Measurements from ENCODE around the gene MAPK13.

DNA sequence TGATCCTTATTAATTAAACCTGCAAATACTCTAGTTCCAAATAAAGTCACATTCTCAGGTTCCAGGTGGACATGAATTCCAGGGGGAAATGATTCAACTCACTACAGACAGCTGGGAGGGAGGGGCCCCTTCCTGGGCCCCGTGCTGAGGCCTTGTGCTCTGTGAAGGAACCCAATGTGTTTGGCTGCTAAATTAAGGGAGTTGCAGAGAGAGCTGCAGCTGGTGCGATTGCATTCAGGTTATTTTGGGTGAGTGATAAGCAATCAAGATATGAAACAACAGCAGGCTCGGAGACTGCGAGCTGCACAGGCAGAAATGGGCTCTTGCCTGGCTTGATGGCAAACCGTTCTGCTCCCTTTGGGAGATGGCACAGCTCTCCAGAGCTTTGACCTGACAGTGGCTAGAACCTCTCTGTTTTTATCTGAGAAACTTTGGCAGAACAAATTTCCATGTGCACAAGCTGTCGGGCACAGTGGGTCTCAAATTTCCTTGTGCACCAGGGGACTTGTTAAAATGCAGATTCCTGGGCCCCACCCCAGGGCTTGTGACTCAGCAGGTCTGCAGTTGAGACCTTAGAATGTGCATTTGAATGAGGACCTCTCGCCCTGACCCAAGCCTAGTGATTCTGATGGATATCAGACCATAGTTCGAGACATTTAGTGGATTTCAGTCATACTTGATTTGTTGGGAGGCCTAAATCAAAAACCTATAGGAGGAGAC, 9.8 kb downstream of the MAPK13 start:
- TF ChIP-seq POLR2AphosphoS5 (IDR thresholded peaks at IDR 0.05; ENCODE audit: low read depth, low read length) (no peak), CEBPB (IDR thresholded peaks at IDR 0.05; ENCODE audit: low read depth) (no peak), EZH2 (IDR thresholded peaks at IDR 0.05) (no peak), SIN3A (IDR thresholded peaks at IDR 0.05; ENCODE audit: low read depth) (no peak), ELF1 (IDR thresholded peaks at IDR 0.05; ENCODE audit: borderline replicate concordance, low read depth) (no peak), POLR2A (IDR thresholded peaks at IDR 0.05; ENCODE audit: borderline replicate concordance, extremely low read depth, insufficient read depth, insufficient read length) (no peak), ZFX (IDR thresholded peaks at IDR 0.05) (no peak), YY1 (IDR thresholded peaks at IDR 0.05; ENCODE audit: extremely low read depth, insufficient replicate concordance, low read depth, low read length) (no peak), EZH2phosphoT487 (IDR thresholded peaks at IDR 0.05; ENCODE audit: borderline replicate concordance) (no peak)
- TF ChIP-seq, protein P1, sequence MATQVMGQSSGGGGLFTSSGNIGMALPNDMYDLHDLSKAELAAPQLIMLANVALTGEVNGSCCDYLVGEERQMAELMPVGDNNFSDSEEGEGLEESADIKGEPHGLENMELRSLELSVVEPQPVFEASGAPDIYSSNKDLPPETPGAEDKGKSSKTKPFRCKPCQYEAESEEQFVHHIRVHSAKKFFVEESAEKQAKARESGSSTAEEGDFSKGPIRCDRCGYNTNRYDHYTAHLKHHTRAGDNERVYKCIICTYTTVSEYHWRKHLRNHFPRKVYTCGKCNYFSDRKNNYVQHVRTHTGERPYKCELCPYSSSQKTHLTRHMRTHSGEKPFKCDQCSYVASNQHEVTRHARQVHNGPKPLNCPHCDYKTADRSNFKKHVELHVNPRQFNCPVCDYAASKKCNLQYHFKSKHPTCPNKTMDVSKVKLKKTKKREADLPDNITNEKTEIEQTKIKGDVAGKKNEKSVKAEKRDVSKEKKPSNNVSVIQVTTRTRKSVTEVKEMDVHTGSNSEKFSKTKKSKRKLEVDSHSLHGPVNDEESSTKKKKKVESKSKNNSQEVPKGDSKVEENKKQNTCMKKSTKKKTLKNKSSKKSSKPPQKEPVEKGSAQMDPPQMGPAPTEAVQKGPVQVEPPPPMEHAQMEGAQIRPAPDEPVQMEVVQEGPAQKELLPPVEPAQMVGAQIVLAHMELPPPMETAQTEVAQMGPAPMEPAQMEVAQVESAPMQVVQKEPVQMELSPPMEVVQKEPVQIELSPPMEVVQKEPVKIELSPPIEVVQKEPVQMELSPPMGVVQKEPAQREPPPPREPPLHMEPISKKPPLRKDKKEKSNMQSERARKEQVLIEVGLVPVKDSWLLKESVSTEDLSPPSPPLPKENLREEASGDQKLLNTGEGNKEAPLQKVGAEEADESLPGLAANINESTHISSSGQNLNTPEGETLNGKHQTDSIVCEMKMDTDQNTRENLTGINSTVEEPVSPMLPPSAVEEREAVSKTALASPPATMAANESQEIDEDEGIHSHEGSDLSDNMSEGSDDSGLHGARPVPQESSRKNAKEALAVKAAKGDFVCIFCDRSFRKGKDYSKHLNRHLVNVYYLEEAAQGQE (IDR thresholded peaks at IDR 0.05; ENCODE audit: low read depth) = no peak
- TF ChIP-seq, protein P2, sequence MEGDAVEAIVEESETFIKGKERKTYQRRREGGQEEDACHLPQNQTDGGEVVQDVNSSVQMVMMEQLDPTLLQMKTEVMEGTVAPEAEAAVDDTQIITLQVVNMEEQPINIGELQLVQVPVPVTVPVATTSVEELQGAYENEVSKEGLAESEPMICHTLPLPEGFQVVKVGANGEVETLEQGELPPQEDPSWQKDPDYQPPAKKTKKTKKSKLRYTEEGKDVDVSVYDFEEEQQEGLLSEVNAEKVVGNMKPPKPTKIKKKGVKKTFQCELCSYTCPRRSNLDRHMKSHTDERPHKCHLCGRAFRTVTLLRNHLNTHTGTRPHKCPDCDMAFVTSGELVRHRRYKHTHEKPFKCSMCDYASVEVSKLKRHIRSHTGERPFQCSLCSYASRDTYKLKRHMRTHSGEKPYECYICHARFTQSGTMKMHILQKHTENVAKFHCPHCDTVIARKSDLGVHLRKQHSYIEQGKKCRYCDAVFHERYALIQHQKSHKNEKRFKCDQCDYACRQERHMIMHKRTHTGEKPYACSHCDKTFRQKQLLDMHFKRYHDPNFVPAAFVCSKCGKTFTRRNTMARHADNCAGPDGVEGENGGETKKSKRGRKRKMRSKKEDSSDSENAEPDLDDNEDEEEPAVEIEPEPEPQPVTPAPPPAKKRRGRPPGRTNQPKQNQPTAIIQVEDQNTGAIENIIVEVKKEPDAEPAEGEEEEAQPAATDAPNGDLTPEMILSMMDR (IDR thresholded peaks at IDR 0.05 in 2 of 3, conservative IDR thresholded peaks at IDR 0.05 in 1 of 3; ENCODE audit: borderline replicate concordance in 1 of 3, insufficient read depth in 1 of 3, low read depth in 2 of 3, low read length in 2 of 3) = no peak
- TF ChIP-seq, protein P3, sequence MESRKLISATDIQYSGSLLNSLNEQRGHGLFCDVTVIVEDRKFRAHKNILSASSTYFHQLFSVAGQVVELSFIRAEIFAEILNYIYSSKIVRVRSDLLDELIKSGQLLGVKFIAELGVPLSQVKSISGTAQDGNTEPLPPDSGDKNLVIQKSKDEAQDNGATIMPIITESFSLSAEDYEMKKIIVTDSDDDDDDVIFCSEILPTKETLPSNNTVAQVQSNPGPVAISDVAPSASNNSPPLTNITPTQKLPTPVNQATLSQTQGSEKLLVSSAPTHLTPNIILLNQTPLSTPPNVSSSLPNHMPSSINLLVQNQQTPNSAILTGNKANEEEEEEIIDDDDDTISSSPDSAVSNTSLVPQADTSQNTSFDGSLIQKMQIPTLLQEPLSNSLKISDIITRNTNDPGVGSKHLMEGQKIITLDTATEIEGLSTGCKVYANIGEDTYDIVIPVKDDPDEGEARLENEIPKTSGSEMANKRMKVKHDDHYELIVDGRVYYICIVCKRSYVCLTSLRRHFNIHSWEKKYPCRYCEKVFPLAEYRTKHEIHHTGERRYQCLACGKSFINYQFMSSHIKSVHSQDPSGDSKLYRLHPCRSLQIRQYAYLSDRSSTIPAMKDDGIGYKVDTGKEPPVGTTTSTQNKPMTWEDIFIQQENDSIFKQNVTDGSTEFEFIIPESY (IDR thresholded peaks at IDR 0.05; ENCODE audit: extremely low read depth, insufficient replicate concordance, low read length) = no peak

Data from HCT116 (cell line).